HEK293 (cell line): ENCODE measurements around the gene NLGN1.

Experiments
- CTCF ChIA-PET: fragments of 350-600 bp; formaldehyde crosslinking; extraction: SDS; loops from one replicate; lab custom pipeline; 2021; ENCODE audit warnings: antibody characterized with exemption; lab: Yijun Ruan, JAX
- POLR2A ChIA-PET: fragments of 300-600 bp; formaldehyde crosslinking; extraction: SDS; loops from one replicate; lab custom pipeline; 2020; ENCODE audit warnings: antibody characterized with exemption, inconsistent platforms; lab: Yijun Ruan, JAX
- H3K27ac ChIP-seq: fragments of 200-500 bp; sonication (Bioruptor generic); 2 replicates; pipeline ENCODE4 v1.5.1; 2014; ENCODE audit warnings: low read depth, low read length, control low read depth, inconsistent platforms; ENCODE audit errors: extremely low read depth
- H3K36me3 ChIP-seq, 2 experiments: fragments of 200-500 bp in 1 of 2; sonication (Bioruptor generic) in 1 of 2; 1 replicate in 1 of 2; 2 replicates in 1 of 2; pipeline ENCODE4 v1.5.1; 2014 to 2017; ENCODE audit warnings: inconsistent platforms in 2 of 2, low read length in 2 of 2; ENCODE audit not compliant: control insufficient read depth in 2 of 2, insufficient read depth in 1 of 2
- H3K4me1 ChIP-seq: fragments of 200-500 bp; sonication (Bioruptor generic); 2 replicates; pipeline ENCODE4 v1.5.1; 2014; ENCODE audit warnings: mild to moderate bottlenecking, low read length, inconsistent platforms; ENCODE audit not compliant: control insufficient read depth, insufficient read depth
- H3K4me3 ChIP-seq: 2 replicates; pipeline ENCODE4 v1.5.1; 2011; ENCODE audit warnings: low read depth, mild to moderate bottlenecking, control low read depth, low read length, moderate library complexity
- H3K9me3 ChIP-seq: fragments of 200-500 bp; sonication (Bioruptor generic); 2 replicates; pipeline ENCODE4 v1.5.1; 2014; ENCODE audit warnings: low read depth, low read length, inconsistent platforms; ENCODE audit not compliant: control insufficient read depth, insufficient read depth
- KLF10 ChIP-seq: fragments of 450-650 bp; IDR thresholded peaks from 2 replicates; pipeline ENCODE4 v1.5.1; 2018; ENCODE audit warnings: missing biosample characterization, mild to moderate bottlenecking, missing genetic modification characterization
- KLF17 ChIP-seq: fragments of 450-650 bp; formaldehyde crosslinking; IDR thresholded peaks from 2 replicates; pipeline ENCODE4 v1.5.1; 2016; ENCODE audit warnings: missing biosample characterization, missing genetic modification characterization
- KLF7 ChIP-seq: fragments of 450-650 bp; formaldehyde crosslinking; IDR thresholded peaks from 2 replicates; pipeline ENCODE4 v1.5.1; 2016; ENCODE audit warnings: missing biosample characterization, missing genetic modification characterization, borderline replicate concordance
- OSR2 ChIP-seq: fragments of 450-650 bp; formaldehyde crosslinking; IDR thresholded peaks from 2 replicates; pipeline ENCODE4 v1.5.1; 2016; ENCODE audit warnings: missing biosample characterization, missing genetic modification characterization
- PATZ1 ChIP-seq: fragments of 450-650 bp; formaldehyde crosslinking; IDR thresholded peaks from 2 replicates; pipeline ENCODE4 v1.5.1; 2016; ENCODE audit warnings: missing biosample characterization, missing genetic modification characterization
- SCRT1 ChIP-seq: fragments of 450-650 bp; formaldehyde crosslinking; IDR thresholded peaks from 2 replicates; pipeline ENCODE4 v1.5.1; 2016; ENCODE audit warnings: missing biosample characterization, missing genetic modification characterization, borderline replicate concordance
- SCRT2 ChIP-seq: fragments of 450-650 bp; formaldehyde crosslinking; IDR thresholded peaks from 2 replicates; pipeline ENCODE4 v1.5.1; 2016; ENCODE audit warnings: missing biosample characterization, missing genetic modification characterization
- ZBTB1 ChIP-seq: fragments of 450-650 bp; formaldehyde crosslinking; IDR thresholded peaks from 2 replicates; pipeline ENCODE4 v1.5.1; 2016; ENCODE audit warnings: missing biosample characterization, missing genetic modification characterization
- ZBTB6 ChIP-seq: fragments of 450-650 bp; formaldehyde crosslinking; IDR thresholded peaks from 2 replicates; pipeline ENCODE4 v1.5.1; 2017; ENCODE audit warnings: missing biosample characterization, missing genetic modification characterization
- ZBTB8A ChIP-seq: fragments of 450-650 bp; formaldehyde crosslinking; IDR thresholded peaks from 2 replicates; pipeline ENCODE4 v1.5.1; 2016; ENCODE audit warnings: missing biosample characterization, missing genetic modification characterization
- ZFHX2 ChIP-seq: fragments of 450-650 bp; formaldehyde crosslinking; conservative IDR thresholded peaks from 2 replicates; pipeline ENCODE4 v1.5.1; 2016; ENCODE audit warnings: missing biosample characterization, missing genetic modification characterization
- ZFP41 ChIP-seq: fragments of 450-650 bp; formaldehyde crosslinking; IDR thresholded peaks from 2 replicates; pipeline ENCODE4 v1.5.1; 2016; ENCODE audit warnings: missing biosample characterization, missing genetic modification characterization, borderline replicate concordance
- ZNF140 ChIP-seq: fragments of 450-650 bp; formaldehyde crosslinking; IDR thresholded peaks from 2 replicates; pipeline ENCODE4 v1.5.1; 2016; ENCODE audit warnings: missing biosample characterization, missing genetic modification characterization
- ZNF155 ChIP-seq: fragments of 450-650 bp; formaldehyde crosslinking; IDR thresholded peaks from 2 replicates; pipeline ENCODE4 v1.5.1; 2016; ENCODE audit warnings: missing biosample characterization, missing genetic modification characterization
- ZNF184 ChIP-seq: fragments of 450-650 bp; IDR thresholded peaks from 2 replicates; pipeline ENCODE4 v1.5.1; 2018; ENCODE audit warnings: missing biosample characterization, mild to moderate bottlenecking, missing genetic modification characterization
- ZNF324 ChIP-seq: fragments of 450-650 bp; formaldehyde crosslinking; IDR thresholded peaks from 2 replicates; pipeline ENCODE4 v1.5.1; 2016; ENCODE audit warnings: missing biosample characterization, missing genetic modification characterization
- ZNF394 ChIP-seq: fragments of 450-650 bp; formaldehyde crosslinking; IDR thresholded peaks from 2 replicates; pipeline ENCODE4 v1.5.1; 2016; ENCODE audit warnings: missing biosample characterization, missing genetic modification characterization, mild to moderate bottlenecking, moderate library complexity, borderline replicate concordance
- ZNF426 ChIP-seq: fragments of 450-650 bp; formaldehyde crosslinking; IDR thresholded peaks from 2 replicates; pipeline ENCODE4 v1.5.1; 2017; ENCODE audit warnings: missing biosample characterization, missing genetic modification characterization, mild to moderate bottlenecking, inconsistent platforms, moderate library complexity
- ZNF433 ChIP-seq: fragments of 450-650 bp; formaldehyde crosslinking; IDR thresholded peaks from 2 replicates; pipeline ENCODE4 v1.5.1; 2016; ENCODE audit warnings: missing biosample characterization, missing genetic modification characterization, low read depth
- ZNF518A ChIP-seq: fragments of 450-650 bp; formaldehyde crosslinking; conservative IDR thresholded peaks from 2 replicates; pipeline ENCODE4 v1.5.1; 2016; ENCODE audit warnings: low read depth, missing biosample characterization, missing genetic modification characterization
- ZNF555 ChIP-seq: fragments of 450-650 bp; formaldehyde crosslinking; conservative IDR thresholded peaks from 2 replicates; pipeline ENCODE4 v1.5.1; 2017; ENCODE audit warnings: missing biosample characterization, mild to moderate bottlenecking, missing genetic modification characterization, inconsistent platforms
- ZNF580 ChIP-seq: fragments of 450-650 bp; formaldehyde crosslinking; IDR thresholded peaks from 2 replicates; pipeline ENCODE4 v1.5.1; 2016; ENCODE audit warnings: missing biosample characterization, missing genetic modification characterization
- ZNF626 ChIP-seq: fragments of 450-650 bp; sonication (Bioruptor Pico); formaldehyde crosslinking; IDR thresholded peaks from 2 replicates; pipeline ENCODE4 v1.5.1; 2018; ENCODE audit warnings: missing biosample characterization, missing genetic modification characterization, inconsistent platforms
- ZNF707 ChIP-seq: fragments of 450-650 bp; formaldehyde crosslinking; IDR thresholded peaks from 2 replicates; pipeline ENCODE4 v1.5.1; 2016; ENCODE audit warnings: missing biosample characterization, missing genetic modification characterization
- ZNF76 ChIP-seq: fragments of 450-650 bp; formaldehyde crosslinking; IDR thresholded peaks from 2 replicates; pipeline ENCODE4; 2016; ENCODE audit warnings: low read depth, missing biosample characterization, missing genetic modification characterization, borderline replicate concordance
- ZNF777 ChIP-seq: fragments of 450-650 bp; formaldehyde crosslinking; IDR thresholded peaks from 2 replicates; pipeline ENCODE4 v1.5.1; 2017; ENCODE audit warnings: missing biosample characterization, missing genetic modification characterization, borderline replicate concordance
- ZNF791 ChIP-seq: fragments of 450-650 bp; formaldehyde crosslinking; IDR thresholded peaks from 2 replicates; pipeline ENCODE4 v1.5.1; 2016; ENCODE audit warnings: missing biosample characterization, missing genetic modification characterization

The NLGN1 gene

GRCh38 chr3:174255454-174255853 is 857.9 kb downstream of the NLGN1 start:
- H3K4me3 ChIP-seq, result no peak overlapping the region
- 0 out of 2 replicates have a peak, but pooled peaks have one; percentile 31 for TF ChIP-seq ZNF394
- TF ChIP-seq ZBTB8A, result peak; percentile 57
- TF ChIP-seq ZNF580 (tag by site-specific recombination), result no peak
- TF ChIP-seq ZNF518A (tag by site-specific recombination), result peak; percentile 34; the same call in 1 of the 2 replicates
- TF ChIP-seq ZNF777 (tag by site-specific recombination), result no peak
- TF ChIP-seq ZNF433 (tag by site-specific recombination), result 0 out of 2 replicates have a peak, but pooled peaks have one; percentile 29
- TF ChIP-seq ZNF324 (tag by site-specific recombination), result no peak
- TF ChIP-seq ZNF426 (tag by site-specific recombination), result peak; percentile 53
- peak; percentile 22 for TF ChIP-seq ZNF555 (tag by site-specific recombination)
- TF ChIP-seq ZNF184 (tag by site-specific recombination), result no peak
- TF ChIP-seq ZNF707, result no peak
- no peak for TF ChIP-seq OSR2 (tag by site-specific recombination)
- TF ChIP-seq ZNF626, result no peak
- no peak for TF ChIP-seq ZNF76 (tag by site-specific recombination)
- TF ChIP-seq ZBTB1 (tag by site-specific recombination), result no peak
- TF ChIP-seq ZNF140, result peak; percentile 51; the same call in 1 of the 2 replicates
- TF ChIP-seq SCRT2 (tag by site-specific recombination), result no peak
- no peak for TF ChIP-seq ZNF155
- TF ChIP-seq KLF17, result no peak
- TF ChIP-seq, all 188 proteins: peak for 7
- Histone ChIP-seq H3K9me3 (no peaks in the 10 kb centered on the region), H3K36me3 (no peaks in the 10 kb centered on the region), H3K27ac (no peak overlapping the region), H3K4me1 (no peaks in the 10 kb centered on the region)
- POLR2A ChIA-PET, result interaction anchor here (0.6 kb wide), 1 partner anchor 159 kb away, joined by 5 read pairs; no protein-coding TSS in a partner anchor
- CTCF ChIA-PET, result no interaction called here

GRCh38 chr3:174266476-174266875 is 868.9 kb downstream of the NLGN1 start:
- POLR2A ChIA-PET, result no interaction called here
- no peak overlapping the region for H3K27ac ChIP-seq
- TF ChIP-seq SCRT1, result no peak
- TF ChIP-seq KLF10 (tag by site-specific recombination), result no peak
- TF ChIP-seq PATZ1 (tag by site-specific recombination), result no peak
- TF ChIP-seq ZFP41 (tag by site-specific recombination), result no peak
- no peak for TF ChIP-seq KLF7
- TF ChIP-seq ZNF791 (tag by site-specific recombination), result no peak
- TF ChIP-seq ZBTB6 (tag by site-specific recombination), result no peak
- TF ChIP-seq ZFHX2, result no peak

More at GRCh38 chr3:174266476-174266875, 868.9 kb downstream of the NLGN1 start:
- no peak overlapping the region for H3K4me3 ChIP-seq
- CTCF ChIA-PET, result no interaction called here
- no peaks in the 10 kb centered on the region for H3K9me3 ChIP-seq
- no peaks in the 10 kb centered on the region for H3K4me1 ChIP-seq
- no peaks in the 10 kb centered on the region for H3K36me3 ChIP-seq
